Loucy (cell line): ENCODE measurements around the gene EPB41L1.

Experiments used
- H2AFZ ChIP-seq: fragments of 200-600 bp; sonication (generic); 2 replicates; pipeline ENCODE4 v1.6.0; 2016; ENCODE audit warnings: antibody characterized with exemption, mild to moderate bottlenecking, low read length, moderate library complexity
- H3F3A ChIP-seq: fragments of 200-600 bp; 2 replicates; pipeline ENCODE4 v1.6.0; 2016; ENCODE audit warnings: antibody characterized with exemption, low read depth, mild to moderate bottlenecking
- H3K27me3 ChIP-seq: fragments of 200-600 bp; sonication (generic); 2 replicates; pipeline ENCODE4 v1.6.1; 2014; ENCODE audit warnings: low read length, mild to moderate bottlenecking; ENCODE audit not compliant: insufficient read depth, poor library complexity, severe bottlenecking
- H3K36me3 ChIP-seq: fragments of 200-600 bp; sonication (generic); 2 replicates; pipeline ENCODE4 v1.6.1; 2016; ENCODE audit warnings: low read length; ENCODE audit not compliant: insufficient read depth
- H3K4me1 ChIP-seq: fragments of 200-600 bp; sonication (generic); 2 replicates; pipeline ENCODE4 v1.5.1; 2014; ENCODE audit warnings: low read length, mild to moderate bottlenecking; ENCODE audit not compliant: insufficient read depth, poor library complexity, severe bottlenecking
- H3K4me2 ChIP-seq: fragments of 200-600 bp; sonication (generic); 2 replicates; pipeline ENCODE4 v1.6.0; 2014; ENCODE audit warnings: antibody characterized with exemption, low read length, low read depth, mild to moderate bottlenecking; ENCODE audit not compliant: poor library complexity, severe bottlenecking
- H3K4me3 ChIP-seq: fragments of 200-600 bp; sonication (generic); 2 replicates; pipeline ENCODE4 v1.5.1; 2014; ENCODE audit warnings: low read length, mild to moderate bottlenecking, mixed read lengths; ENCODE audit not compliant: poor library complexity, severe bottlenecking
- H3K79me2 ChIP-seq: fragments of 200-600 bp; sonication (generic); 2 replicates; pipeline ENCODE4 v1.6.1; 2014; ENCODE audit warnings: low read length; ENCODE audit not compliant: insufficient read depth
- H3K9ac ChIP-seq: fragments of 200-600 bp; sonication (generic); 2 replicates; pipeline ENCODE4 v1.6.0; 2014; ENCODE audit warnings: mild to moderate bottlenecking, low read depth, low read length, moderate library complexity; ENCODE audit not compliant: poor library complexity, severe bottlenecking
- H3K9me2 ChIP-seq: fragments of 200-600 bp; sonication (generic); replicated peaks from 2 replicates; pipeline ENCODE4 v1.6.1; 2016; ENCODE audit warnings: low read depth, low read length, mixed read lengths
- H3K9me3 ChIP-seq: fragments of 200-600 bp; sonication (generic); 2 replicates; pipeline ENCODE4 v1.6.1; 2014; ENCODE audit warnings: mild to moderate bottlenecking, antibody characterized with exemption, low read length, low read depth; ENCODE audit not compliant: insufficient read depth
- H4K20me1 ChIP-seq: fragments of 200-600 bp; sonication (generic); 2 replicates; pipeline ENCODE4 v1.6.0; 2014; ENCODE audit warnings: antibody characterized with exemption, low read length, mild to moderate bottlenecking; ENCODE audit not compliant: insufficient read depth, poor library complexity, severe bottlenecking
- EZH2phosphoT487 ChIP-seq: fragments of 200-600 bp; IDR thresholded peaks from 2 replicates; pipeline ENCODE4 v1.6.1; 2018; ENCODE audit warnings: antibody characterized with exemption, mild to moderate bottlenecking, moderate library complexity, borderline replicate concordance
- TF ChIP-seq, protein P1 (sequence below): fragments of 200-600 bp; sonication (generic); conservative IDR thresholded peaks from 2 replicates; pipeline ENCODE4 v1.5.1; 2014; ENCODE audit warnings: mild to moderate bottlenecking, antibody characterized with exemption, low read length

EPB41L1 gene

DNA sequence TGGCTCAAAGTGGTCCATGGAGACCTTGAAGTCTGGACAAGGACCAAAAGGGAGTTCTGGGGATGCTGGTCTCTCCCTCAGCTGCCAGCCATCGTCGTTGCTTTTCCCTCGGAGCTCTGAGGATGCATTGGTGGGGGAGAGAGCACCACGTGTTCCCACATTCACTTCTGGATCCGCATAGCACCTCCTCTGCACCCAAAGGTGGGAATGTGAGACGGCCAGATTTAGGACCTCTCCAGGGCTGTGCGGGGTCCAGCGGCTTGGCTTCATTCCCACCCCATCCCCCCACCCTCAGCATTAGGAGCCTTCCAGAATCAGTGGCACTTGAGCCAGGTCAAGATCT, 1.1 kb downstream of the EPB41L1 start:
- Histone ChIP-seq H3K4me2 (no peak overlapping the region), H3K9me2 (no peaks in the 10 kb centered on the region), H3K9ac (no peak overlapping the region), H4K20me1 (no peaks in the 10 kb centered on the region), H3K79me2 (no peaks in the 10 kb centered on the region), H3K4me3 (no peak overlapping the region), H3F3A (no peaks in the 10 kb centered on the region), H3K36me3 (no peaks in the 10 kb centered on the region), H3K27me3 (no peaks in the 10 kb centered on the region), H3K4me1 (peaks cover 4% of the 10 kb centered on the region), H2AFZ (no peak overlapping the region), H3K9me3 (no peaks in the 10 kb centered on the region)
- TF ChIP-seq, protein P1, sequence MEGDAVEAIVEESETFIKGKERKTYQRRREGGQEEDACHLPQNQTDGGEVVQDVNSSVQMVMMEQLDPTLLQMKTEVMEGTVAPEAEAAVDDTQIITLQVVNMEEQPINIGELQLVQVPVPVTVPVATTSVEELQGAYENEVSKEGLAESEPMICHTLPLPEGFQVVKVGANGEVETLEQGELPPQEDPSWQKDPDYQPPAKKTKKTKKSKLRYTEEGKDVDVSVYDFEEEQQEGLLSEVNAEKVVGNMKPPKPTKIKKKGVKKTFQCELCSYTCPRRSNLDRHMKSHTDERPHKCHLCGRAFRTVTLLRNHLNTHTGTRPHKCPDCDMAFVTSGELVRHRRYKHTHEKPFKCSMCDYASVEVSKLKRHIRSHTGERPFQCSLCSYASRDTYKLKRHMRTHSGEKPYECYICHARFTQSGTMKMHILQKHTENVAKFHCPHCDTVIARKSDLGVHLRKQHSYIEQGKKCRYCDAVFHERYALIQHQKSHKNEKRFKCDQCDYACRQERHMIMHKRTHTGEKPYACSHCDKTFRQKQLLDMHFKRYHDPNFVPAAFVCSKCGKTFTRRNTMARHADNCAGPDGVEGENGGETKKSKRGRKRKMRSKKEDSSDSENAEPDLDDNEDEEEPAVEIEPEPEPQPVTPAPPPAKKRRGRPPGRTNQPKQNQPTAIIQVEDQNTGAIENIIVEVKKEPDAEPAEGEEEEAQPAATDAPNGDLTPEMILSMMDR, result no peak
- TF ChIP-seq EZH2phosphoT487, result no peak

GRCh38 chr20:36155991-36156390, 1.5 kb downstream of the EPB41L1 start:
- TF ChIP-seq EZH2phosphoT487, result no peak
- TF ChIP-seq, protein P1, result no peak
- Histone ChIP-seq H3F3A (no peaks in the 10 kb centered on the region), H3K79me2 (no peaks in the 10 kb centered on the region), H4K20me1 (no peaks in the 10 kb centered on the region), H3K4me2 (no peak overlapping the region), H3K9me2 (no peaks in the 10 kb centered on the region), H2AFZ (no peak overlapping the region), H3K27me3 (no peaks in the 10 kb centered on the region), H3K9me3 (no peaks in the 10 kb centered on the region), H3K36me3 (no peaks in the 10 kb centered on the region), H3K4me1 (peaks cover 4% of the 10 kb centered on the region), H3K9ac (no peak overlapping the region), H3K4me3 (no peak overlapping the region)

DNA sequence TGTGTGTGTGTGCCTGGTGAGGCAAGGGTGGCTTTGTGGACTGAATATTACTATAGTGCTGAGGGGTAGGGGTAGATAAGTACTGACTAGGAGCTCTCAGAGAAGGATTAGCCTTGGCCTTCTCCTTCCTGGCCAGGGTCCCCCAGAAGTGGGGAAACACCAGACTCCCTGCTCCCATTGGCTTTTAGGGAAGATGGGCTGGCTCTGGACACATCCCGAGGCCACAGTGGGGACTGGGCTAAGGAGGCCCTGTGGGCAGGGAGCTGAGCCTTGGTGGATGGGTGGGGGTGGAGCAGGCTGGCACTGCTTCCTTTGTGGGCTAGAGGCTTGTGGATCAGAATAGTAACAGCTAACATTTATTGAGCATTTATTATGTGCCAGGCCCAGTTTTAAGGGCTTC, 3.1 kb downstream of the EPB41L1 start:
- no peaks in the 10 kb centered on the region for H3K9me2 ChIP-seq
- H3K4me2 ChIP-seq, result no peak overlapping the region
- no peaks in the 10 kb centered on the region for H4K20me1 ChIP-seq
- H3K9me3 ChIP-seq, result no peaks in the 10 kb centered on the region
- TF ChIP-seq EZH2phosphoT487, result no peak
- TF ChIP-seq, protein P1, result no peak
- no peaks in the 10 kb centered on the region for H3K36me3 ChIP-seq
- no peak overlapping the region for H3K9ac ChIP-seq
- no peaks in the 10 kb centered on the region for H3F3A ChIP-seq
- no peaks in the 10 kb centered on the region for H3K27me3 ChIP-seq
- H3K4me3 ChIP-seq, result no peak overlapping the region
- no peak overlapping the region for H2AFZ ChIP-seq
- no peaks in the 10 kb centered on the region for H3K79me2 ChIP-seq
- H3K4me1 ChIP-seq, result peaks cover 6% of the 10 kb centered on the region
